K562 (cell line): ENCODE results near the gene TRPM8. TPM values are rescaled to one million over a fixed set of nuclear protein-coding genes. Genes with fewer than 3 reads are reported as not detected.

Experiments used
- BDP1 ChIP-seq: IDR thresholded peaks from 3 replicates; pipeline ENCODE4 v1.6.1; 2011; ENCODE audit not compliant: insufficient read length, insufficient read depth
- BRCA1 ChIP-seq, 2 experiments: fragments of 450-650 bp in 1 of 2; sonication (generic) in 1 of 2; formaldehyde crosslinking in 1 of 2; IDR thresholded peaks; 2 replicates each; pipeline versions ENCODE4 v1.5.0 to v1.6.1; 2017 to 2020; ENCODE audit warnings: mild to moderate bottlenecking in 1 of 2, missing genetic modification reagents in 1 of 2
- DMBX1 ChIP-seq: fragments of 250-450 bp; sonication (Bioruptor Pico); IDR thresholded peaks from 2 replicates; pipeline ENCODE4 v1.8.0; 2022; ENCODE audit warnings: inconsistent platforms, mild to moderate bottlenecking, moderate library complexity, borderline replicate concordance
- E2F8 ChIP-seq: fragments of 450-650 bp; IDR thresholded peaks from 2 replicates; pipeline ENCODE4 v1.7.1; 2018; ENCODE audit warnings: mild to moderate bottlenecking, low read depth; ENCODE audit not compliant: partially characterized antibody
- HNRNPK ChIP-seq: fragments of 200-400 bp; formaldehyde crosslinking; IDR thresholded peaks from one replicate; pipeline ENCODE4 v1.6.1; 2018; ENCODE audit warnings: mild to moderate bottlenecking, low read depth, low read length; ENCODE audit not compliant: poor library complexity, severe bottlenecking
- HOXB6 ChIP-seq: fragments of 250-450 bp; sonication (Bioruptor Pico); IDR thresholded peaks from 2 replicates; pipeline ENCODE4 v1.5.1; 2022; ENCODE audit warnings: mild to moderate bottlenecking, borderline replicate concordance
- MYNN ChIP-seq, 2 experiments: sonication (generic); formaldehyde crosslinking in 1 of 2; IDR thresholded peaks; 2 replicates each; pipeline versions ENCODE4 v1.5.0 to v1.6.1; 2016 to 2020; ENCODE audit warnings: antibody characterized with exemption in 1 of 2, missing genetic modification reagents in 1 of 2
- PHF8 ChIP-seq: fragments of 200-600 bp; sonication (generic); IDR thresholded peaks from 2 replicates; pipeline ENCODE4 v1.6.1; 2012; ENCODE audit warnings: mixed run types, mild to moderate bottlenecking, inconsistent platforms, low read length, moderate library complexity, borderline replicate concordance
- PRDM10 ChIP-seq: fragments of 450-650 bp; IDR thresholded peaks from 2 replicates; pipeline ENCODE4 v1.6.1; 2018; ENCODE audit not compliant: partially characterized antibody
- PTBP1 ChIP-seq: fragments of 200-400 bp; formaldehyde crosslinking; IDR thresholded peaks from 2 replicates; pipeline ENCODE4 v1.6.1; 2017; ENCODE audit warnings: low read depth, low read length
- RFX1 ChIP-seq: fragments of 450-650 bp; IDR thresholded peaks from 2 replicates; pipeline ENCODE4 v1.6.1; 2016; ENCODE audit warnings: mild to moderate bottlenecking, moderate library complexity
- SNRNP70 ChIP-seq: fragments of 200-400 bp; formaldehyde crosslinking; optimal IDR thresholded peaks from 2 replicates; pipeline ENCODE3; 2017; ENCODE audit warnings: low read depth, low read length
- TAF1 ChIP-seq: IDR thresholded peaks from 2 replicates; pipeline ENCODE4 v1.6.1; 2011; ENCODE audit warnings: mild to moderate bottlenecking, low read length, moderate library complexity; ENCODE audit not compliant: insufficient read depth, control insufficient read depth, severe bottlenecking; ENCODE audit errors: extremely low read depth
- TBL1XR1 ChIP-seq, 2 experiments: IDR thresholded peaks; 2 replicates each; pipeline ENCODE4 v1.6.1; 2012; ENCODE audit warnings: improper control_type of control experiment in 2 of 2, low read length in 2 of 2, mild to moderate bottlenecking in 1 of 2
- THRAP3 ChIP-seq: fragments of 450-650 bp; IDR thresholded peaks from 2 replicates; pipeline ENCODE4 v1.6.1; 2016; ENCODE audit warnings: mild to moderate bottlenecking, inconsistent platforms, borderline replicate concordance
- YBX1 ChIP-seq: fragments of 450-650 bp; IDR thresholded peaks from 2 replicates; pipeline ENCODE4 v1.7.1; 2016; ENCODE audit warnings: mild to moderate bottlenecking
- ZFP1 ChIP-seq: fragments of 450-650 bp; formaldehyde crosslinking; IDR thresholded peaks from 2 replicates; pipeline ENCODE4 v1.4.0; 2020; ENCODE audit warnings: mild to moderate bottlenecking, mixed read lengths
- ZFP91 ChIP-seq: sonication (generic); formaldehyde crosslinking; IDR thresholded peaks from 2 replicates; pipeline ENCODE4 v1.8.0; 2022; ENCODE audit warnings: mild to moderate bottlenecking, missing genetic modification reagents
- ZNF695 ChIP-seq: fragments of 450-650 bp; formaldehyde crosslinking; IDR thresholded peaks from 2 replicates; pipeline ENCODE4 v1.4.0; 2020; ENCODE audit warnings: mild to moderate bottlenecking, moderate library complexity
- ZNF717 ChIP-seq: fragments of 250-450 bp; sonication (Bioruptor Pico); IDR thresholded peaks from 2 replicates; pipeline ENCODE4 v1.5.0; 2021
- ZNF79 ChIP-seq: fragments of 250-450 bp; sonication (Bioruptor Pico); IDR thresholded peaks from 2 replicates; pipeline ENCODE4 v1.4.0; 2020; ENCODE audit warnings: low read depth, mild to moderate bottlenecking, moderate library complexity
- ZZZ3 ChIP-seq: fragments of 450-650 bp; IDR thresholded peaks from 2 replicates; pipeline ENCODE4 v1.6.1; 2016; ENCODE audit warnings: antibody characterized with exemption, mild to moderate bottlenecking, moderate library complexity
- polyA plus RNA-seq, 8 experiments: library from polyadenylated mRNA; depleted of rRNA in 4 of 8; stranded (reverse) in 5 of 8; unstranded in 3 of 8; fragments of >200 nt; fragmentation: Nextera tagmentation in 2 of 8; fragmentation: Illumina TruSeq in 1 of 8; extraction: Ambion mirVana in 2 of 8; extraction: Trizol in 1 of 8; gene quantifications; 2 replicates each; pipeline versions ENCODE4 v1.2.1 to v1.2.3, GENCODE V29; 2011 to 2014; ENCODE audit warnings: inconsistent platforms in 1 of 8, missing spikeins in 1 of 8
- total RNA-seq, 7 experiments: library from RNA; depleted of rRNA in 6 of 7; stranded (reverse); fragments of >200 nt in 6 of 7; fragmentation: Illumina TruSeq in 2 of 7; extraction: Trizol in 2 of 7; gene quantifications; 2 replicates each; pipeline versions ENCODE4 v1.2.1 to v1.2.3, GENCODE V29; 2011 to 2021; ENCODE audit warnings: low replicate concordance in 1 of 7

TRPM8 gene
- total and polyA plus RNA-seq, 9 of the 15 experiments (the other 6 are each of a cell fraction or from before 2014, with no cell fraction given) = not detected

- TF ChIP-seq ZNF79 (CRISPR knock-in tag) (no peak), ZFP91 (no peak), HOXB6 (CRISPR knock-in tag) (no peak), PRDM10 (no peak), ZFP1 (no peak), SNRNP70 (no peak), YBX1 (no peak), PTBP1 (no peak), MYNN (IDR thresholded peaks at IDR 0.05) (no peak), MYNN (CRISPR knock-in tag; IDR thresholded peaks at IDR 0.05) (no peak), ZZZ3 (no peak), TAF1 (peak; percentile 25), ZNF695 (CRISPR knock-in tag) (no peak), TBL1XR1 (IDR thresholded peaks at IDR 0.05; ENCODE audit: low read length in 2 of 2) (no peak), E2F8 (no peak), ZNF717 (CRISPR knock-in tag) (no peak), HNRNPK (no peak), BRCA1 (IDR thresholded peaks at IDR 0.05) (no peak), BRCA1 (CRISPR knock-in tag; IDR thresholded peaks at IDR 0.05) (no peak), THRAP3 (no peak), PHF8 (peak; percentile 86), RFX1 (no peak), BDP1 (no peak), DMBX1 (0 out of 2 replicates have a peak, but pooled peaks have one; percentile 31)
Measured at GRCh38 chr2:233867993-233868532, 49.1 kb upstream of the TRPM8 start, which contains the start of gene MSL3B (continued).
